ENCODE data around the gene MMAB. TPM values are rescaled to one million over a fixed set of nuclear protein-coding genes. Genes with fewer than 3 reads are reported as not detected.
"Not testable (repeated sequence)": the region's sequence is repeated elsewhere in the genome, so short reads cannot be mapped to it uniquely, and the experiment has no call there.

Gene MMAB
- total RNA-seq, 2 experiments from 2014 or later, result 42.8 to 44.3 TPM

GRCh38 chr12:109611223-109611622 lies 37.9 kb upstream of the MMAB start:
- CTCF ChIA-PET, result interaction anchor here (1.5 to 5.9 kb wide), 3 partner anchors 14 to 234 kb away, joined by 3 to 21 read pairs (median 4); no protein-coding TSS in a partner anchor
- Mint-ChIP-seq H3K4me3 (no peak overlapping the region), H3K27me3 (ENCODE audit: low read depth) (peaks cover 15% of the 10 kb centered on the region), H3K9me3 (ENCODE audit: insufficient read depth) (no peaks in the 10 kb centered on the region), H3K4me1 (ENCODE audit: low read depth) (no peaks in the 10 kb centered on the region), H3K36me3 (ENCODE audit: low read depth) (no peaks in the 10 kb centered on the region), H3K27ac (no peak overlapping the region)
- POLR2A ChIA-PET, result no interaction called here
- ATAC-seq, result no peak
- no peak for DNase-seq

DNA sequence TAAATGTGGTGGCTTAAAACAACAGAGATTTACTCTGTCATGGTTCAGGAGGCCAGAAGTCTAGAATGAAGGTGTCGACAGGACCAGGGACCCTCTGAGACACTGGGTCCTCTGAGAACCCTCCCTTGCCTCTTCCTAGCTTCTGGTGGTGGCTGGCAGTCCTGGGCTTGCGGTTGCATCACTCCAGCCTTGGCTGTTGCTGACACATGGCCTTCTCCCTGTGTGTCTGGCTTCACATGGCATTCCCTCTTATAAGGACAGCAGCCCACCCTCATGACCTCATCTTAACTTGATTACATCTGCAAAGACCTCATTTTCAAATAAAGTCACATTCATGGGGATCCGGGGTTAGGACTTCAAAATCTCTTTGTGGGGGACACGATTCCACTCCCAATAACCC lies 37.2 kb upstream of the MMAB start:
- no peaks in the 10 kb centered on the region for H3K9me3 Mint-ChIP-seq (ENCODE audit: insufficient read depth)
- H3K4me1 Mint-ChIP-seq (ENCODE audit: low read depth), result no peaks in the 10 kb centered on the region
- CTCF ChIA-PET, result interaction anchor here (1.6 to 5.9 kb wide), 2 partner anchors 13 to 235 kb away, joined by 3 to 21 read pairs; no protein-coding TSS in a partner anchor
- H3K4me3 Mint-ChIP-seq, result no peak overlapping the region
- ATAC-seq, result no peak
- peaks cover 15% of the 10 kb centered on the region for H3K27me3 Mint-ChIP-seq (ENCODE audit: low read depth)
- no peak for DNase-seq
- POLR2A ChIA-PET, result no interaction called here
- H3K27ac Mint-ChIP-seq, result no peak overlapping the region
- H3K36me3 Mint-ChIP-seq (ENCODE audit: low read depth), result no peaks in the 10 kb centered on the region

GRCh38 chr12:109609342-109609741 lies 36.0 kb upstream of the MMAB start:
- ChIA-PET POLR2A (no interaction called here), CTCF (interaction anchor here (5.9 kb wide), 1 partner anchor 12 kb away, joined by 21 read pairs; no protein-coding TSS in a partner anchor)
- ATAC-seq (no peak), DNase-seq (no peak)
- Mint-ChIP-seq H3K27me3 (ENCODE audit: low read depth) (peaks cover 21% of the 10 kb centered on the region), H3K4me1 (ENCODE audit: low read depth) (peaks cover under 1% of the 10 kb centered on the region), H3K9me3 (ENCODE audit: insufficient read depth) (no peaks in the 10 kb centered on the region), H3K4me3 (no peak overlapping the region), H3K36me3 (ENCODE audit: low read depth) (no peaks in the 10 kb centered on the region), H3K27ac (no peak overlapping the region)

- Mint-ChIP-seq H3K36me3 (ENCODE audit: low read depth) (no peaks in the 10 kb centered on the region), H3K27ac (no peak overlapping the region), H3K4me1 (ENCODE audit: low read depth) (peaks cover 6% of the 10 kb centered on the region), H3K27me3 (ENCODE audit: low read depth) (peaks cover 21% of the 10 kb centered on the region), H3K4me3 (no peak overlapping the region), H3K9me3 (ENCODE audit: insufficient read depth) (no peaks in the 10 kb centered on the region)
- DNase-seq (no peak), ATAC-seq (no peak)
- ChIA-PET CTCF (interaction anchor here (5.9 kb wide), 1 partner anchor 11 kb away, joined by 21 read pairs; no protein-coding TSS in a partner anchor), POLR2A (no interaction called here)
Observed at GRCh38 chr12:109608793-109609192, 35.5 kb upstream of the MMAB start.

- POLR2A ChIA-PET, result no interaction called here
- Mint-ChIP-seq H3K4me1 (ENCODE audit: low read depth) (peaks cover 8% of the 10 kb centered on the region), H3K27me3 (ENCODE audit: low read depth) (peaks cover 21% of the 10 kb centered on the region), H3K4me3 (no peak overlapping the region), H3K36me3 (ENCODE audit: low read depth) (no peaks in the 10 kb centered on the region), H3K27ac (no peak overlapping the region), H3K9me3 (ENCODE audit: insufficient read depth) (no peaks in the 10 kb centered on the region)
- ATAC-seq, result no peak
- CTCF ChIA-PET, result interaction anchor here (5.9 kb wide), 1 partner anchor 11 kb away, joined by 21 read pairs; no protein-coding TSS in a partner anchor
- DNase-seq, result no peak
Observed at GRCh38 chr12:109608270-109608669, 35.0 kb upstream of the MMAB start.

DNA sequence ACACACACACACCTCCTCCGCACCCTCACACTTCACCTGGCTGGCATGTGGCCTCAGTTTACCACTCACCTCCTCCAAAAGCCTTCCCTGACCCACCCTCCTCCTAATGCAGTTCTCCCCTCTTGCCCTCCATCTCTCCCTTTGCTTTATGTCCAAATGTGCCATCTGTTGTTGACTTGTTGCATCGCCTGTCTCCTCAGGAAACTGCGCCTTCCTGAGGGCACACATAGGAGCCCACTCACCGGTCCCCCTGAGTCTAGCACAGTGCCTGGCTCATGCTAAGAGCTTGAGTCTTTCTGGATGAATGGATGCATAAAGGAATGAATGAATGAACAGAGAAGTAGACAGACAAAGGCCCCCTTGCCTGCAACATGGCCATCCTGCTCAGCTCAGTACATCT lies 34.3 kb upstream of the MMAB start:
- POLR2A ChIA-PET, result no interaction called here
- Mint-ChIP-seq H3K36me3 (ENCODE audit: low read depth) (no peaks in the 10 kb centered on the region), H3K4me1 (ENCODE audit: low read depth) (peaks cover 8% of the 10 kb centered on the region), H3K27me3 (ENCODE audit: low read depth) (peaks cover 21% of the 10 kb centered on the region), H3K4me3 (no peak overlapping the region), H3K27ac (no peak overlapping the region), H3K9me3 (ENCODE audit: insufficient read depth) (no peaks in the 10 kb centered on the region)
- CTCF ChIA-PET, result interaction anchor here (5.9 kb wide), 1 partner anchor 10 kb away, joined by 21 read pairs; no protein-coding TSS in a partner anchor
- DNase-seq (no peak), ATAC-seq (no peak)

DNA sequence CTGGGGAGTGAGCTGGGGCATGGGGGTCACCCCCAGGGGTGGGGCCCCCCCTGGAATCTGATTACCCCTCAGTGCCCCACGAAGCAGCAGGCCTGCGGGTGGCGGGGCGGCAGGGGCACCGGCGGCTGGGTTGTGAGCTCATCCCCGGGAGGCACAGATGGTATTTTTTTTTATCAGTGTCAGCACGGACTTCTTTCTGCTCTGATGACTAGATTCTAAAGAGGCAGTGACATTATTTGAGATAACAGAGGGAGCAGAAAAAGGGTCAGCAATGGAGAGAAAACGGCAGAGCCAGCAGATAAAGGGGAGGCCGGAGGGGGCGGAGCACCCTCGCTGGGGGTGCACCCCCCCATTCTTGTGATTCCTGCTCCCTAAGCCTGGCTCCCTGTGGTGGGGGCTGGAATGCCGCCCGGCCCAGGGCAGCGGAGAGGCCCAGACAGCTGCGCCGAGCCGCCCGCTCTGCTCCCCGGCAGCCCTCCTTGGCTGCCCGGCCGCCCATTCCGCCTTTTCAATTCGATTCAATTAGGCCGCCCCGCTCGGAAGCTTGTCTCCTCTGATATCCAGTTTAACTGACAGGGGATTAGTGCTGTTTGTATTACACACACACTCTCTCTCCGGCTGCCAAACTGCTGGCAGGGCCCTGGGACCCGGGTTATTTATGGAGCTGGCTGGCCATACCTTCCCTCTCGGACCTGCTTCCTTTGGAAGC lies 33.2 kb upstream of the MMAB start:
- Mint-ChIP-seq H3K36me3 (ENCODE audit: low read depth) (no peaks in the 10 kb centered on the region), H3K27ac (no peak overlapping the region), H3K9me3 (ENCODE audit: insufficient read depth) (no peaks in the 10 kb centered on the region), H3K27me3 (ENCODE audit: low read depth) (peaks cover 21% of the 10 kb centered on the region), H3K4me1 (ENCODE audit: low read depth) (peaks cover 8% of the 10 kb centered on the region), H3K4me3 (no peak overlapping the region)
- ChIA-PET POLR2A (no interaction called here), CTCF (interaction anchor here (5.9 kb wide), 1 partner anchor 9 kb away, joined by 21 read pairs; no protein-coding TSS in a partner anchor)
- ATAC-seq (no peak), DNase-seq (no peak)

DNA sequence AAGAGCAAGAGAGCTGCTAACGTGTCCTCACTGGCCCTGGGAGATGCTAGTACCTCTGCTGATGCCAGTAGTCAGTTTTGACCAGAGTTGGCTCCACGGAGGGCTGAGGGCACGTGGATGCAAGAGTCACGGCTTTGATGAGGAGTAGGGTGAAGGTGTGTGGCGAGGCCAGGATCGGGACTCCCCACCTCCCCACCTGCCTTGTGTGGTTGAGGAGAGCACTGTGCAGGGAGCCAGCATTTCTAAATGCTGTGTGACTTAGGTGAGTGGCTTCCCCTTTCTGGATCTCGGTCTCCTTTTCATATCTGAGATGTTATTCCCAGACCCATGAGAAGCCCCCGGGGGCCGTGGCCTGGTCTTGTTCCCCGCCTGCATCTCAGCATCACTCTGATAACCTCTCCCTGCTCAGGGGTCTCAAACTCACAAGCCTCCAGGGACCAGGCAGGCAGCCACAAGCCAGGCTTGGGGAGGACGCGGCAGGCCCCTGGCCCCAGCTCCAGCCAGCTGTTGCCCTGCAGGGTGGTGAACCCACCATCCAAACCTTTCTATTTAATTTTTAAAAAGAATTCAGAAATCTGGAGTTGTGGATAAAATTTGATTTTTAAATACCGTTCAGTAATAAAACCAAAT lies 32.4 kb upstream of the MMAB start:
- ATAC-seq (no peak), DNase-seq (no peak)
- peaks cover 21% of the 10 kb centered on the region for H3K27me3 Mint-ChIP-seq (ENCODE audit: low read depth)
- H3K36me3 Mint-ChIP-seq (ENCODE audit: low read depth), result no peaks in the 10 kb centered on the region
- H3K4me3 Mint-ChIP-seq, result no peak overlapping the region
- ChIA-PET CTCF (interaction anchor here (1.2 to 5.9 kb wide), 2 partner anchors 8 to 11 kb away, joined by 3 to 21 read pairs; no protein-coding TSS in a partner anchor), POLR2A (no interaction called here)
- peaks cover 8% of the 10 kb centered on the region for H3K4me1 Mint-ChIP-seq (ENCODE audit: low read depth)
- H3K27ac Mint-ChIP-seq, result no peak overlapping the region
- H3K9me3 Mint-ChIP-seq (ENCODE audit: insufficient read depth), result no peaks in the 10 kb centered on the region

- POLR2A ChIA-PET, result no interaction called here
- CTCF ChIA-PET, result interaction anchor here (1.0 to 1.2 kb wide), 2 partner anchors 10 to 170 kb away, joined by 3 read pairs; no protein-coding TSS in a partner anchor
- DNase-seq (no peak), ATAC-seq (no peak)
- H3K27me3 Mint-ChIP-seq (ENCODE audit: low read depth), result peaks cover 21% of the 10 kb centered on the region
- no peaks in the 10 kb centered on the region for H3K9me3 Mint-ChIP-seq (ENCODE audit: insufficient read depth)
- H3K4me3 Mint-ChIP-seq, result no peak overlapping the region
- H3K36me3 Mint-ChIP-seq (ENCODE audit: low read depth), result no peaks in the 10 kb centered on the region
- H3K27ac Mint-ChIP-seq, result no peak overlapping the region
- peaks cover 8% of the 10 kb centered on the region for H3K4me1 Mint-ChIP-seq (ENCODE audit: low read depth)
Observed at GRCh38 chr12:109605016-109605415, 31.7 kb upstream of the MMAB start.

- Mint-ChIP-seq H3K36me3 (ENCODE audit: low read depth) (no peaks in the 10 kb centered on the region), H3K27ac (peak overlapping the region; percentile 34), H3K27me3 (ENCODE audit: low read depth) (peaks cover 15% of the 10 kb centered on the region), H3K4me1 (ENCODE audit: low read depth) (peaks cover 8% of the 10 kb centered on the region), H3K9me3 (ENCODE audit: insufficient read depth) (no peaks in the 10 kb centered on the region), H3K4me3 (no peak overlapping the region)
- ChIA-PET POLR2A (no interaction called here), CTCF (interaction anchor here (1.0 kb wide), 1 partner anchor 171 kb away, joined by 3 read pairs; no protein-coding TSS in a partner anchor)
- ATAC-seq, result no peak
- no peak for DNase-seq
Observed at GRCh38 chr12:109604132-109604585, 30.9 kb upstream of the MMAB start.

GRCh38 chr12:109602132-109602531 lies 28.8 kb upstream of the MMAB start:
- H3K27ac Mint-ChIP-seq, POLR2A ChIA-PET: not testable (repeated sequence)

GRCh38 chr12:109601557-109601956 lies 28.3 kb upstream of the MMAB start:
- no peak for ATAC-seq
- Mint-ChIP-seq H3K36me3 (ENCODE audit: low read depth) (no peaks in the 10 kb centered on the region), H3K27ac (no peak overlapping the region), H3K4me3 (no peak overlapping the region), H3K27me3 (ENCODE audit: low read depth) (peaks cover 7% of the 10 kb centered on the region), H3K9me3 (ENCODE audit: insufficient read depth) (no peaks in the 10 kb centered on the region), H3K4me1 (ENCODE audit: low read depth) (peaks cover 14% of the 10 kb centered on the region)
- ChIA-PET CTCF (no interaction called here), POLR2A (interaction anchor here (0.8 kb wide), 1 partner anchor 14 kb away, joined by 3 read pairs; no protein-coding TSS in a partner anchor)
- DNase-seq, result no peak

More at GRCh38 chr12:109602132-109602531, 28.8 kb upstream of the MMAB start:
- H3K9me3 Mint-ChIP-seq (ENCODE audit: insufficient read depth); CTCF ChIA-PET; H3K27me3 Mint-ChIP-seq (ENCODE audit: low read depth); H3K36me3 Mint-ChIP-seq (ENCODE audit: low read depth); H3K4me3 Mint-ChIP-seq; DNase-seq; ATAC-seq: not testable (repeated sequence)
- peaks cover 14% of the 10 kb centered on the region for H3K4me1 Mint-ChIP-seq (ENCODE audit: low read depth)
